Caco-2 (cell line): Measurements from ENCODE around the gene APOL3. TPM values are rescaled to one million over a fixed set of nuclear protein-coding genes. Genes with fewer than 3 reads are reported as not detected.

Experiments
- BruUV-seq: library from RNA; stranded (reverse); fragments of 400-500 nt; replicated peaks from 2 replicates; lab custom pipeline; 2021; lab: Mats Ljungman, UMichigan
- CTCF ChIA-PET: fragments of 300-600 bp; sonication (Branson Sonifier 250); formaldehyde crosslinking; loops from one replicate; lab custom pipeline; 2022; ENCODE audit warnings: antibody characterized with exemption; lab: Charles Lee
- POLR2A ChIA-PET: fragments of 300-600 bp; sonication (Branson Sonifier 250); formaldehyde crosslinking; loops from one replicate; lab custom pipeline; 2022; ENCODE audit warnings: antibody characterized with exemption; lab: Charles Lee
- DNase-seq, 2 experiments: peaks; one replicate each; pipeline versions ENCODE4 v3.0.0 to v3.0.0-alpha.2; 2020 to 2022
- H3K27me3 ChIP-seq: replicated peaks from 2 replicates; pipeline ENCODE4 v1.6.0; 2011; ENCODE audit warnings: low read length; ENCODE audit not compliant: control insufficient read depth, insufficient read depth
- H3K36me3 ChIP-seq: 2 replicates; pipeline ENCODE4 v1.5.1; 2011; ENCODE audit warnings: low read length; ENCODE audit not compliant: control insufficient read depth, insufficient read depth
- H3K4me1 ChIP-seq: fragments of 250-450 bp; sonication (Bioruptor Pico); 2 replicates; pipeline ENCODE4 v1.5.1; 2020; ENCODE audit warnings: mild to moderate bottlenecking
- H3K4me3 ChIP-seq: 2 replicates; pipeline ENCODE4 v1.5.1; 2011; ENCODE audit warnings: low read depth, mild to moderate bottlenecking, control low read depth, low read length
- H3K9me3 ChIP-seq: fragments of 250-450 bp; sonication (Bioruptor Pico); 2 replicates; pipeline ENCODE4 v1.5.1; 2020; ENCODE audit warnings: mild to moderate bottlenecking, moderate library complexity
- H3K27ac Mint-ChIP-seq: one replicate; pipeline ENCODE4 v1.8.0; 2022; ENCODE audit warnings: mixed read lengths; ENCODE audit not compliant: unreplicated experiment
- H3K27me3 Mint-ChIP-seq: one replicate; pipeline ENCODE4 v1.8.0; 2022; ENCODE audit warnings: mixed read lengths; ENCODE audit not compliant: insufficient read depth, unreplicated experiment
- H3K36me3 Mint-ChIP-seq: one replicate; pipeline ENCODE4 v1.8.0; 2022; ENCODE audit warnings: mild to moderate bottlenecking, mixed read lengths; ENCODE audit not compliant: insufficient read depth, unreplicated experiment
- H3K4me1 Mint-ChIP-seq: one replicate; pipeline ENCODE4 v1.8.0; 2022; ENCODE audit warnings: low read depth, mixed read lengths; ENCODE audit not compliant: unreplicated experiment
- H3K4me3 Mint-ChIP-seq: one replicate; pipeline ENCODE4 v1.8.0; 2022; ENCODE audit warnings: mild to moderate bottlenecking, moderate library complexity, mixed read lengths; ENCODE audit not compliant: unreplicated experiment
- H3K9me3 Mint-ChIP-seq: one replicate; pipeline ENCODE4 v1.8.0; 2022; ENCODE audit warnings: mixed read lengths; ENCODE audit not compliant: unreplicated experiment
- CTCF ChIP-seq, 2 experiments: fragments of 200-600 bp in 1 of 2; IDR thresholded peaks; 1 replicate in 1 of 2; 2 replicates in 1 of 2; pipeline versions ENCODE4 v1.5.1 to v1.8.0; 2011 to 2022; ENCODE audit warnings: antibody characterized with exemption in 1 of 2, control low read depth in 1 of 2, inconsistent platforms in 1 of 2, low read depth in 1 of 2, low read length in 1 of 2, mild to moderate bottlenecking in 1 of 2, moderate library complexity in 1 of 2; ENCODE audit not compliant: insufficient read depth in 1 of 2, severe bottlenecking in 1 of 2, unreplicated experiment in 1 of 2
- intact Hi-C: fragments of 100-400 bp; cut with micrococcal nuclease; formaldehyde crosslinking; loops from one replicate; pipeline ENCODE4 v1.10.0; 2022; ENCODE audit not compliant: unreplicated experiment
- total RNA-seq: library from RNA; stranded (reverse); gene quantifications from 2 replicates; pipeline ENCODE4 v1.2.3, GENCODE V29; 2022

The APOL3 gene
- total RNA-seq, 1 experiment from 2014 or later = not detected

GRCh38 chr22:36198536-36198935 lies 38.0 kb upstream of the APOL3 start:
- no peak overlapping the region for H3K4me3 Mint-ChIP-seq
- H3K4me1 ChIP-seq = no peaks in the 10 kb centered on the region
- H3K27me3 ChIP-seq = no peaks in the 10 kb centered on the region; the same call in 1 of the 2 replicates
- TF ChIP-seq CTCF (IDR thresholded peaks at IDR 0.05; ENCODE audit: insufficient read depth in 1 of 2, low read depth in 1 of 2, low read length in 1 of 2, severe bottlenecking in 1 of 2, unreplicated experiment in 1 of 2) = no peak
- ChIA-PET CTCF (interaction anchor here (1.0 kb wide), 1 partner anchor 41 kb away, joined by 5 read pairs; the partner anchor contains the start of gene APOL2), POLR2A (no interaction called here)
- H3K36me3 Mint-ChIP-seq = no peaks in the 10 kb centered on the region
- no peak for DNase-seq
- H3K27me3 Mint-ChIP-seq = peaks cover 3% of the 10 kb centered on the region
- H3K9me3 ChIP-seq = no peaks in the 10 kb centered on the region
- peaks cover 16% of the 10 kb centered on the region for H3K4me1 Mint-ChIP-seq
- H3K4me3 ChIP-seq = no peak overlapping the region
- intact Hi-C loops = loop anchor here (5.0 kb wide), 1 partner anchor 79 kb away; no protein-coding TSS in a partner anchor
- BruUV-seq = no TSS peak
- H3K9me3 Mint-ChIP-seq = no peaks in the 10 kb centered on the region
- H3K27ac Mint-ChIP-seq = no peak overlapping the region
- no peaks in the 10 kb centered on the region for H3K36me3 ChIP-seq

- CTCF ChIA-PET = interaction anchor here (0.6 to 1.0 kb wide), 3 partner anchors 42 to 289 kb away, joined by 3 to 5 read pairs (median 3); partner anchors contain the start of gene APOL2
- H3K27ac Mint-ChIP-seq = no peak overlapping the region
Measured at GRCh38 chr22:36197514-36198146, 37.1 kb upstream of the APOL3 start.

GRCh38 chr22:36197065-36197440 lies 36.5 kb upstream of the APOL3 start:
- no peak for DNase-seq
- H3K4me3 Mint-ChIP-seq = no peak overlapping the region
- intact Hi-C loops = loop anchor here (5.0 kb wide), 1 partner anchor 80 kb away; no protein-coding TSS in a partner anchor

More at GRCh38 chr22:36197514-36198146, 37.1 kb upstream of the APOL3 start:
- BruUV-seq = no TSS peak
- H3K9me3 Mint-ChIP-seq = no peaks in the 10 kb centered on the region
- peaks cover 6% of the 10 kb centered on the region for H3K4me1 Mint-ChIP-seq
- H3K4me3 ChIP-seq = no peak overlapping the region
- H3K36me3 ChIP-seq = no peaks in the 10 kb centered on the region
- no peaks in the 10 kb centered on the region; the same call in 1 of the 2 replicates for H3K27me3 ChIP-seq
- TF ChIP-seq CTCF (IDR thresholded peaks at IDR 0.05; ENCODE audit: insufficient read depth in 1 of 2, low read depth in 1 of 2, low read length in 1 of 2, severe bottlenecking in 1 of 2, unreplicated experiment in 1 of 2) = no peak
- H3K27me3 Mint-ChIP-seq = peaks cover 3% of the 10 kb centered on the region
- H3K9me3 ChIP-seq = no peaks in the 10 kb centered on the region
- no peak for DNase-seq
- no peaks in the 10 kb centered on the region for H3K36me3 Mint-ChIP-seq
- intact Hi-C loops = loop anchor here (5.0 kb wide), 1 partner anchor 80 kb away; no protein-coding TSS in a partner anchor
- POLR2A ChIA-PET = no interaction called here
- H3K4me1 ChIP-seq = no peaks in the 10 kb centered on the region
- no peak overlapping the region for H3K4me3 Mint-ChIP-seq

More at GRCh38 chr22:36197065-36197440, 36.5 kb upstream of the APOL3 start:
- POLR2A ChIA-PET = no interaction called here
- Histone ChIP-seq H3K36me3 (no peaks in the 10 kb centered on the region), H3K4me1 (no peaks in the 10 kb centered on the region), H3K9me3 (no peaks in the 10 kb centered on the region), H3K27me3 (no peaks in the 10 kb centered on the region; the same call in 1 of the 2 replicates), H3K4me3 (no peak overlapping the region)
- no TSS peak for BruUV-seq
- Mint-ChIP-seq H3K27me3 (peaks cover 3% of the 10 kb centered on the region), H3K36me3 (no peaks in the 10 kb centered on the region), H3K4me1 (peaks cover 6% of the 10 kb centered on the region), H3K9me3 (no peaks in the 10 kb centered on the region), H3K27ac (no peak overlapping the region)
- CTCF ChIA-PET = interaction anchor here (0.6 kb wide), 2 partner anchors 87 to 289 kb away, joined by 3 read pairs; no protein-coding TSS in a partner anchor
- TF ChIP-seq CTCF (IDR thresholded peaks at IDR 0.05; ENCODE audit: insufficient read depth in 1 of 2, low read depth in 1 of 2, low read length in 1 of 2, severe bottlenecking in 1 of 2, unreplicated experiment in 1 of 2) = no peak
